Stimulated activated CD8-positive, alpha-beta memory T cell treated with anti-CD3 and anti-CD28 coated beads, Interleukin-2, amount 100 ng/mL, for 48 hours (primary cell): ENCODE results near the gene H2BK1.

Experiments used
- DNase-seq, 2 donors: peaks; one replicate each; pipeline ENCODE4 v3.0.0-alpha.2; 2020; ENCODE audit warnings: low read depth in 2 of 2

H2BK1 gene

DNA sequence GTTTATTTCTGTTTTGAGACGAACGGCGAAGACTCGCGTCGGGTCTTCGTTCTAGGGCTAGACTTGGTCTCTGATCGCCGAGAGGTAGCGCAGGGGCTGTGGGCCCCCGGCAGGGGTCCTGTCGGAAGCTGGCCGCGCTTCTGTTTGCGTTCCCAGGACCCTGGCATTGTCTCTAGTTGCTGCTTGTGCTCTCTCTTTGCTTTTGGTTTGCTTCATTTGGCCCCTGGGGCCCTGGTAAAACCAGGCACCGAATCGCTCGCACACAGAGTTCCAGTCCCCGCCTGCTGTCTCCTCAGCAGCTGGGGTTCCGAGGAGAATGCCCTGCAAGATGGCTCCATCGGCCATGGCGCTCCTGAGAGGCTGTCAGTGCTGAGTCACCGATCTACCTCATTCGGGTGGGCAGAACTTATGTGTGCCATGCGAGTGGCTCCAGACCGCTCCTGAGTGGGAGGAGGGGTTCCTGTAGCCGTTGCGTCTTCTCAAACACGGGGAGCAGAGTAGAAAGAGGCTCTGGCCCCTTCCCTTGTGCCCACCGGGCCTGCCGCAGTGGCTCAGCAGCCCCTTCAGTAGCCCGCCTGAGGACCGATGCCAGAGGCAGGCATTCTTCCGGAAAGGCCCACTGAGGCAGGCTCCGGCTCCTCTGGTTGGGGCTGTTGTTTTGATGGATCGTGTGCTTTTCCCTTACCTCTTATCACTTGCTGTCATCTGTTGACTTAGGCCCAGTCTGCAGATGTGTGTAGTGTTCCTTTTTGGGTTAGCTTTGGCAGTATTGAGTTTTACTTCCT lies 22.8 kb upstream of the H2BK1 start:
- peak; percentile 58 to 71 for DNase-seq

DNA sequence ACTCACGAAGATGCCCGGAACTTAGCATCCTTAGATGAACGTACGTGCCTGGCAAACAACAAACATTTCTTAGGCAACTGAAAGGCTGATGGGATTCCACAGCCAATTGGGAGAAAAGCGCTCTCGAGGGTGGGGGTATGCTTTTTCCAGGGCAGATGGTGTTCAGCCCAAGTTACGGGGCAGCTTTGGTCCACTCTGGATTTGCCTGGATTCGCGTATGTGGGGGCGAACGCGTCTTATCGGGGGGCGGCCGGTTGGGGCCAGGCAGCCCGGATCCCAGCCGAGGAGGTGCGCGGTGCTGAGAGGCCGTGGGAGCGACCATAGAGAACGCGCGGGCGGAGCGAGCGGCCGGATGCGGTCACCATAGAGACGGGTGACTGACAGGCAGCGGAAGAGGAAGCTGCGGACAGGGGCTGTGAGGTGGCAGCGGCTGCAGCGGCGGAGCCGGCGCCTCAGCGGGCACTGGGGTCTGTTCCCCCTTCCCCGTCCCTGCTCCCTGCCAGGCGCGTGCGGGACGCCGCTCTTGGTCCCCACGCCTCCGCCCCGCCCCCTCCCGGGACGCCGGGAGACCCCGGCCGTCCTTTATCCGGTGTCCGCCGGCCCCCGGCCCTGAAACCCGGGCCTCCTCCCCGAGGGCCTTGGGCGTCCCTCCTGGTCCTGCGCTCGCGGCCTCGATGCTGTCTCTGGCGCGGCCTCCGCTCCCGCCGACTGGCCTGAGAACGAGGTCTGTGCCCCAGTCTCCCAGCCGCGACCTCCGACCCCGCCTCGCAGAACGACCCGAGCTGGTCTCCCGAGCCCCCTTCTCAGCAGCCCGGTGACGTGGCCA lies 22.0 kb upstream of the H2BK1 start, which contains the start of gene CHPF2:
CHPF2 (plus strand) TSS at position 393 of the 826 bp plus-strand sequence. CDS start 1,529 bp downstream, outside the sequence.
- DNase-seq: peak; percentile 84 to 91

DNA sequence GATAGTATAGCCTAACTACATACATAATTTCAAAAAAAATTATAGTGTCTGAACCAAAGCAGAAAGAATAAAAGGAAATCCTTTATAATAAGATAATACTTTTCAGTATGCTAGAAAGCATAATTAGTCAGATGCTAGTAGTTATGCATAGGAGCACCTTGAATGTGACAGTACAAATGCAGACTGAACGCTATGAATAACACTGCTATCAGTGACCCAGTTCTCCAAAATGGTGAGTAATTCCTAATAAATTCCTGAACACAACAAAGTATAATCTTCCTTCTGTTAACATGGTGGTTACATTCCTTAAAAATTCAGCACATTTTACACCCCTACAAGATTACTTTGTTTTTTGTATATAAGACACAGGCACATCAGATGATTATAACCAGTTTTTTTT lies 20.8 kb upstream of the H2BK1 start:
- DNase-seq: no peak

DNA sequence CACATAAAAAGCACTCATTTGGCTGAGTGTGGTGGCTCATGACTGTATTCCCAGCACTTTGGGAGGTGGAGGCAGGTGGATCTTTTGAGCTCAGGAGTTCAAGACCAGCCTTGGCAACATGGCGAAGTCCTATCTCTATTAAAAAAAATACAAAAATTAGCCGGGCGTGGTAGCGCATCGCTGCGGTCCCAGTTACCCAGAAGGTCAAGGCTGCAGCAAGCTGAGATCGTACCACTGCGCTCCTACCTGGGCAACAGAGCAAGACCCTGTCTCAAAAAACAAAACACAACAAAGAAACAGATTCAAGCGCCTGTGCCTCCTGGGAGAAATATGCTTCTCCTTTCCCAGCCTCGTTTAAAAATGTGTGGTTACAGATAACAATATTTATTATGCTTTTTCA lies 19.0 kb upstream of the H2BK1 start:
- no peak for DNase-seq

DNA sequence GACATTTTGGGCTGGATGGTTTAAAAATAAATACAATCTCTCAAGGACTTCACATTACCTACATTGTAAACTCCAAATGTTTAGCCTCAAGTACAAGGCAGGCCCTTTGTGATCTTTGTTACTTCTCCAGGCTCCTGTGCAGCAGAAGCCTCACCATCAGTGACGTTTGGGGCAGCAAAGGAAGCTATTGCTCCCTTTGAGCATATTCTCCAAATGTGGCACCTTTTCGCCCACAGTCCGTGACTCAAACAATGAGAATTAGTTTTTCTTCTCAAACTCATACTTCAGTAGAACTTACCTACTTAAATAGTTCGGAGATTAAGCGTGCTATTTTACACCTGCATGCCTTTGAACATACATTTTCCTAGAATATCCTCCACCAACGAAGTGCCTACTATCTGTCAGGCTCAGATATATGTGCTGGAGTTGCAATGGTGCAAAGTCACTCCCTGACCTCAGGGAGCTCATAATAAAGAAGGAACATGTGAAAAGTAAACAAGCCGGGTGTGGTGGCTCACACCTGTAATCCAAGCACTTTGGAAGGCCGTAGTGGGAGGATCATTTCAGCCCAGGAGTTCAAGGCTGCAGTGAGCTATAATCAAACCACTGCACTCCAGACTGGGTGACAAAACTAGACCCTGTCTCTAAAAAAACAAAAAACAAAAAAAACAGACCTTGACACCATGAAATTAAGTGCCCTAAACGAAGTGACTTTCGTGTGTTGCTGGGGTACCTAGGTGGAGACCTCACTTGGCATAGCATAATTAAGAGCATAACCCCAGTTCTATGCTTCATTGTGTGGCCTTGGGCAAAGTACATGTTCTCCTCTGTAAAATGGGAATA lies 18.0 kb upstream of the H2BK1 start:
- no peak for DNase-seq

DNA sequence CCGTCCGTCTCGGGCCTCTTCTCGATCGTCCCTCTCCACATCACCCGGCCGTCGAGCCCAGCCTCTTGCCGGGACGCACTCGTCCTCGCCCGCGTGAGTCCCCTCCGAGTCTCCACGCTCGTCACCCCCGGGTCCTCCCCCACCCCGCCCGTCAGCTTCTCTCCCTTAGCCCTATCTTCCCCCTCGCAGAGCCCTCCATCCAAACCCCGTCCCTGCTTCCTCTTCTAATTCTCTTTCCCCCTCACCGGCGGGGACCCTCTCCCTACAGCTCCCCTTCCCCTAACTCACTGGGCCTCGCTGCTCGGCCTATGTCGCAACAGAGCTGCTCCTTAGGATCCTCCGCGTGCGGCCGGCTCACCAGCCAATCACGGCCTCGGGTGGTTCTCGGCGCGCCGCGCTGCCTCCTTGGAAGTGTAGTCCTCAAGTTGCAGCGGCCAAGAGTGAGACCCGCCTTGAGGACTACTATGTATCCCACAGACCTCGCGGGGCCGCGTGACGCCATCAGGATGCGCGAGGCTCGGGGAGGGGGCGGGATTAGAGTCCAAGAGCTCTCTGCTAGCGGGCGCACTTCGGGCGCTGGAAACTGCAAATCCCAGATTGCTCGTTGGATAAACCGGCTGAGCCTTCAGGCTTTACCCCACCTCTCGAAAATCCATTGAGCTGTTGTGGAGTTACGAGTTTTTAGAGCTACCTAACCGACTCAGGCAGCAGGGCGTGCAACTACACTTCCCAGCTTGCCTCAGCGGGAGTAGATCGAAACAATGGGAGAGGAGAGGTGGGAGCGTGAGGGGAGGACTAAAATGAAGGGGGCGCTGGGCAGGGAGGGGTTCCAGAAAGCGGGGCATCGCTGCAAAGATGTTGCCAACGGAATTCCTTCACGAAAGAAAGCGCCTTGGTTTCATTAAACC lies 16.8 kb upstream of the H2BK1 start, which contains the start of gene ABCF2:
ABCF2 (minus strand) TSS at position 331 of the 908 bp plus-strand sequence. CDS start 747 bp downstream, outside the sequence.
- peak; percentile 98 for DNase-seq

DNA sequence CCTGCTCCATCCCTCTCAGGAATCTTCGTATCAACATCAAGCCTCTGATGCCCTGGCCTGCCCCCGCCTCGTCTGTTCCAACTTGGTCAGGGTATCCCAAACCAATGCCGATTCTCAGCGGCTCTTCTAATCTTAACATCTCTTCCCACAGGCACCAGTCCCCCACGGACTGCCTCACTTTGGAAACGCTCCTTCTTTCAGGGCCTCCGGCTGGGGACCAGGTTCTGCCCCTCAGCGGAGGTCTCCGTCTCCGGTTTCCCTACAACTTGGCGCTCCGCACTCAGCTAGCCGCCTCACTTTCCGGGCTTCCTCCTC lies 16.2 kb upstream of the H2BK1 start:
- DNase-seq: no peak

DNA sequence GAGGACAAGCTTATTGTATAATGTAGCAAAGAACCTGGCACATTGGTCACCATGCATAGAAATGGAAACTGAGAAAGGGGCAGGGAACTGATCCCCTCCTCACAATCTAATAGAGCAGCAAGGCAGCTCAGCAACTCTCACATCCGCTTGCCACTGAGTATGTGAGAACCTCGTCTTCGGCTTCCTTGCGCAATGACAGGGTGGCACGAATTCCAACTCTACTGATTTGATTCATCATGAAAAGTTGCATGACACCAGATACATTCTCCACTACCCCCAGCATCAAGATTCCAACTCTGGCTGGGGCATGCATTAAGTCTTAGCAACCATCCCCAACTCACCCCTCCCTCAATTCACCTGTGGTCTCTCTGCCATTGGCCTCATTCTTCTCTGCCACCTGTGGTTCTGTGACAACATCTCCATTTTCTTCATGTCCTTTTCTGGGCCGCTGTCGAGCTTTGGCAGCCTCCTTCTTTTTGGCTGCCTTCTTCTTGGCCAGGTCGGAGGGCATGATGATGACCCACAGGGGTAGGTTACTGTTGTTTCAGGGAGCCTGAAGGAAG lies 15.7 kb upstream of the H2BK1 start:
- no peak for DNase-seq

DNA sequence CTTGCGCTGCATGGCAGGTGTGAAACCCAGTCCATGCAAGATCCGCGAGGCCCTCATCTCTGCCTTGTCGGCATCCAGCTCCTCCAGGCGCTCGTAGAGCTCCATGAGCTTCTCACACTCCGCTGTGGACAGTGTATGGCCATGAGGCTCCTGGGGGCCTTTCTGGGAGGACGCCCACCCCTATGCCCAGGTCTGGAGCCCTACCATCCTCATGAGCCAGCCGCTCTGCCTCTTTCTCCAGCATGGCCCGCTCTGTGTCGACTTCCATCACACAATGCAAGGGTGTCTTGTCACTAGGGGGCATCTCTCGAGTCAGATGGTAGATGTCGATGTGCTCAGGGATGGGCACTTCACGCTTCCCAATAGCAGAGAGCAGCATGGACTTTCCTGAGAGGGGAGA lies 13.4 kb upstream of the H2BK1 start:
- DNase-seq: no peak

DNA sequence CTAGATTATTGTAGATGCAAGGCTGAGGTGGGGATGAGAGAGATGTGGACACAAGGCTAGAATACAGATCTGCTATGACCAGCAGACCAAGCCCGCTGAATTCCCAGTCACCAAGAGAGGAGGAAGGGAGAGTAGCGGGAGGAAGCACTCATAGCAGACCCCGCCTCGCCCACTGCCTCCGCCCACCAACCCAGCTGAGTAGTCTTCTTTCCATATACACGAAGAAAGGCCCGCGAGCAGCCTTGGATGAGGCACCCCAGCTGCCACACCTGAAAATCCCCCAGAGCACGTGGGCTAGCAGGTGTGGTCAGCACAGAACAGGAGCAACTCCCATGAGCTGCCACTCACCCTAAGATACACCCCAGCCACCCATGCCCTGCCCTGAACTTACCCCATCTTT lies 7.9 kb upstream of the H2BK1 start:
- no peak for DNase-seq

DNA sequence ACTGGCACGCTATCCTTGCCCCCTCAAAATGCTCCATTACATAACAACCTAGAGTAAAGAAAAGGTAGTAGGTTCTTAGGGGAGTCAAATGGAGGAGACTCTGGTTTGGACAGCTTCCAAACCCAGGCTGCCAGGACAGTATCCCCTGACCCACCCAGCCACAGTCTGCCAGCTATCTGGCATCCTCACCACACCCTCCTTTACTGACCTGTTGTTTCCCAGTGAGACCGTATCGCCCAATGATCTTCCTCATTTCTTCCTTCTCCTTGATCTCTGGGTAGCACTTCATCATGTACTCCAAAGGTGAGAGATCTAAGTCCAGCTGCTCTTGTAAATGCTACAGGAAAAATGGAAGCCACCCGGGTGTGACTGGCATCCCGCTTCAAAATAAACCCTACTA lies 5.1 kb upstream of the H2BK1 start:
- no peak for DNase-seq

DNA sequence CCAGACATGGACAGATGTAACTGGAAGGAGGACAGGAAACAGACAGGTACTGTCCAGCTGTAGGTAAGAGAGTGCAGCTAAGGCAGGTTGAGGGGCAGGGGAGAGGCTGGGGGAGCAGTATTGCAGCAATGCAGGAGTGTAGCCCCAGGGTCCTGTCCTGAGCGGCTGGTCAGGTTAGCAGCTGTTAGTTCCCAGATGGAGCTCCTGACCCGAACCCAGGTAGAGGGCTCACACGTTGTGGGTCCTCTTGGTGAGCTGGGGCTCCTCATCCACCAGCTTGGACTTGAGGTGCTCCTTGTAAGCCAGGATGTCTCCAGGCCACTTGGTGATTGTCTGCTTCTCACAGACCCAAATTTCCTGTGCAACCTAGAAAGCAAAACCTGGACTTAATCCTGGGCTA lies 3.5 kb upstream of the H2BK1 start:
- DNase-seq: no peak

DNA sequence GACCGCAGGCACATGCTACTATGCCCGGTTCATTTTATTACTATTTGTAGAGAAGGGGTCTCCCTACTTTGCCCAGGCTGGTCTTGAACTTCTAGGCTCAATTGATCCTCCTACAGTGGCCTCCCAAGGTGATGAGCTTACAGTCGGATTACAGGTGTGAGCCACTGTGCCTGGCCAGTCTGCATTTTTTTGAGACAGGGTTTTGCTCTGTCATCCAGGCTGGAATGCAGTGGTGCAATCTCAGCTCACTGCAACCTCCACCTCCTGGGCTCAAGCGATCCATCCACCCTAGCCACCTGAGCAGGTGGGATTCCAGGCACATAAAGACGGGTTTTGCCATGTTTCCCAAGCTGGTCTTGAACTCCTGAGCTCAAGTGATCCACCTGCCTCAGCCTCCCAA lies 2.3 kb upstream of the H2BK1 start:
- DNase-seq: no peak

DNA sequence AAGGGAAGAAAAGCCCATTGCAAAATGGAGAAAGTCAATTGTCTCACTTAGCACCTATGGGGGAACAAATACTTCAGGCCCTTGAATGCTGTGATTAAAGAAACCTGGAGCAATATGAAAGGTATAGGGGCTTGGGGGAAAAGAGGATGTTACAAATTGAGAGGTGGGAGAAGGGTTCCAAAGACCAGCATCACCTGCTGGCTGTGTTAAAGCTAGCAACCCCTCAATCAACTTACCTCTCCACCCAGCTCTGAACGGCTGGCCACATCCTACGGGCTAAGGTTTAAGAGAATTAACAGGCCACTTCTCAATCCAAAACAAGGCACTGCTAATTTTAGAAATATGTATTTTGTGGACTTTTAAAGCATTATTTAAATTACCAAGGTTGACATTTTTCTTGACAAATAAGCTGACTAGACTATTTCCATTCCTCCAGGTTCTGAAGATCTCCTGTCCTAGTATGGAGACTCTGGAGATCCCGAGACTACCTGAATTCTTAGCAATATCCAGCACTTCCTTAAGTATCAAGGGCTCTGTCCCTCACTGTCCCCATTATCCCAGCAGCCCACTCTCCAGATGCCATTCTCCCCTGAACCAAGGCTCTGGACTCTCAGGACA lies 976 bp upstream of the H2BK1 start:
- no peak for DNase-seq

DNA sequence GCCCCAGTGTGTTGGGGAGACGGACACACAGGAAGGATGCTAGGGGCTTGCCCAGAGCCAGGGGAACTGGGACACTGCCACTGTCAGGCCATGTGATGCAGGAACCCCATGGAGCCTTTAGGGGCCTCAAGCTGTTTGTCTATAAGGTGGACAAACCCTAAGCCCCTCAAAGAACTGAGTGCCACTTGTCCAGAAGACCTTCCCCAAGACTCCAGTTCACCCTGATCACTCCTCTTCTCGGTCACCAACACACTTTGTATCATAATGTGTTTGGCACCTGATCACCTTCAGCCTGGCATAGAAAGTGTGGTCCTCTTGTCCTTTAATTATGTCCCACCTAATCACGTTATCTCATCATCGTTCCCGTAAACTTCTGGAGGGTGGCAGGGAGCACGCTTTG lies 700 bp downstream of the H2BK1 start:
- no peak for DNase-seq

DNA sequence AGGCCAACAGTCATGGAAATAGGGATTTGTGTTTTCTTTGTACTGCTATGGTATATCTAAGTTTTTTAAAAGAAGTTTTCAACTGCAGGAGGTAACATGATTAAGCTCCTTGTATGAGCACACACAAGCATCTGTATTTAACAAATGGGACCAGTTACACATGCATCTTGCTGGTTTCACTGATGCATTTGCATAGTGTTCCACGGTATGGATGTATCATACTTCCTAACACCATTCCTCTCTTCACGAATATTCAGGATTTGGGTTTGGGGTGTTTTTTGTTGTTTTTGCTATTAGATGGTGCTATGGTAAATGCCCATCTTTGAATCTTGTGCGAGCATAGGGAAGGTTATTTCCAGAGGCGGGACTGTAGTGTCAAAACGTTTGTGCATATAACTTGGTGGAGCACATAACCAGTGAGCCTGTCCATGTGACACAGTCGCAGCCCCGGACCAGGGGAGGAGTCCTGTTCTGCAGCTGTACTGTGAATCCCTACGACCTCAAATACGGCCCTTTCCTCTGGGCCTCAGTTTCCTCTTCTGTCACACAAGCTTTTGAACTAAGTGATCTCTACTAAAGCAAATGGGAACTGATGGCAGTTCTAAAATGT lies 1.9 kb downstream of the H2BK1 start:
- DNase-seq: no peak

DNA sequence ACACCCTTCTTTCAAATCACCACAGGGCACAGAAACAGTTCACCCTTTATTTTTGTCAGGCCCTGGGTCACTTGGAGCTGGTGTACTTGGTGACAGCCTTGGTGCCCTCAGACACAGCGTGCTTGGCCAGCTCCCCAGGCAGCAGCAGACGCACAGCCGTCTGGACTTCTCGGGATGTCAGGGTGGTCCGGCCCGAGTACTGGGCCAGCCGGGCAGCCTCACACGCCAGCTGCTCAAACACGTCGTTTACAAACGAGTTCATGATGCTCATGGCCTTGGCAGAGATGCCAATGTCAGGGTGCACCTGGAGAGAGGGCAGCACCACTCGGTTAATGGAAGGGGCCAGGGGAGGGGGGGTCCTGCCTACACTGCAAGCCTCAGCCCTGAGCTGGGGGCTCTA lies 2.5 kb downstream of the H2BK1 start:
- no peak for DNase-seq

DNA sequence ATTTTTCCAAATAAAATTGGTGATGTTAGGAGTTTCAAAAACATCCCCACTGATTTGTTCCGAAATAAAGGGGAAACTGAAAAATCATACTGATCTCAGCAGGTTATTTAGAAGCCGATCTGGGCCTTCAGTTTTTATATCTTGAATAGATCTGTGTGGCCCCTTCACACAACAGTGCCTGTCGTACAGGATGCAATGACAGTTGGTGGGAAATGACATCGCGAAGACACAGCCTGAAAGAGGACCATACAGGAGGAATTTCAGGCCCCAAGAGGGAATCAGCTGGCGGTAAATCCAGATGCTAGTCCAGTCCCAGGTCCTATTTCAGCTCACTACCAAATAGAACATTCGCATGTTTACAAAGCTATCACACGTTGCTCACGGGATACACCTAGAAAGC lies 3.0 kb downstream of the H2BK1 start:
- no peak for DNase-seq

DNA sequence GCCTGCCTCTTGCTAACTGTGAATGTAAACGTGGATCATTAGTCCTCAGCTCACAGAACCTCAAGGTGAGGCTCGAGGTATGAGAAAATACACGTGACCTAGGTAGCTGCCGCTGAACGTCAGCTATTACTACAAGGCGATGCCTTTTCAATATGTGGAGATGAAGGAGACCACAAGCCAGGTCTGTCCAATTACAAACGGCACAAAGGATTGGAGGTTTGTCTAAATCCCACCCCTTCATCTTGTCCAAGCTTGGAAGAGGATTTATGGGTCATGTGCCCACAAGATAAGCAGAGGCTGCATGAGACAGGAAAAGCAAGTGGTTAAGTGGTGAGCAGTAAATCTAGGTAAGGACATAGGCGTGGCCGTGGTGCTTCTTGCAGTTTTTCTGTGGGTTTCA lies 3.4 kb downstream of the H2BK1 start:
- no peak for DNase-seq

DNA sequence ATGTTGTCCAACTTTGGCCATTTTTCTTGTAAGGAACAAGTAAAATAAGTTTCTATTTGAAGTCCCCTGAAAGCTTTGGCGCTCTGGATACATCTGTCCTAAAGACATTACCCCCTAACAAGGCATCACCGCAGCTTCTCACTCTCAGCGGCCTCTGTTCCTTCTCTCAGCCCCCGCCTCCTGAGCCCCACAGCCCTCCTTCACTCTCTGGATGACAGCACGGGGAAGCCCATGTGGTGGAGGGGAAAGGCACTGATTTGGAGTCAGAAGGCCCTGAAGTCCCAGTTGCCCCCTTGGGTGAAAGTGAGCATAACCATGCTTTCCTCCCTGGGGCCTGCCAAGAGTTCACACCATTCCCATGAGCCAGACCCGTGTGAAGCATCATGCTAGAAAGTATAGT lies 4.6 kb downstream of the H2BK1 start:
- no peak for DNase-seq
